ENCODE measurements around the gene BGN.

BGN gene

DNA sequence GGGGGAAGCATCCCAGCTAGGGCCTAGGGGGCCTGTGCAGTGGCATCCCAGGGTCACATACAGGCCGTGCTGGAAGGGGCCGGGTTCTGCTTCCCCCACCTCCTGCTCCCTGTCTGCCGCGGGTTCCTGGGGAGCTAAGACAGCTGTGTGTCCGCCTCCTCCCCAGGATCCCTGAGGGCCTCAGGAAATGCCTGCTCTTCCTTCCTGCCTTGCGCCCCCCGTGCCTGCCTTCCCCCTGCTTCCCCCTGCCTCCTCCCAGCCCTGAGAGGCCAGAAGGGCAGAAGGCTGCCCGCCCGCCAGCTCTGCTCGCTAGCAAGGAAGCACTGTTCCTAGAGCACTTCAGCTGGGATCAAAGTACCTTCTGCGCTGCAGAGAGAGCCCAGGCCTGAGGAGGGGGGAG, 2.9 kb upstream of the BGN start:
- ChIA-PET CTCF (interaction anchor here (0.7 to 5.3 kb wide), 4 partner anchors 15 to 174 kb away, joined by 3 to 30 read pairs (median 4); no protein-coding TSS in a partner anchor), POLR2A (interaction anchor here (0.6 kb wide), 1 partner anchor 21 kb away, joined by 3 read pairs; no protein-coding TSS in a partner anchor)
- Histone ChIP-seq H3K4me3 (ENCODE audit: low read depth, low read length) (no peak overlapping the region), H3K9me3 (ENCODE audit: control insufficient read depth, insufficient read depth, low read depth, low read length) (no peaks in the 10 kb centered on the region), H3K36me3 (ENCODE audit: control insufficient read depth in 2 of 2, insufficient read depth in 1 of 2, low read length in 2 of 2) (no peaks in the 10 kb centered on the region), H3K4me1 (ENCODE audit: control insufficient read depth, insufficient read depth, low read length) (no peaks in the 10 kb centered on the region), H3K27ac (ENCODE audit: extremely low read depth, low read depth, low read length) (no peak overlapping the region)
- TF ChIP-seq ZNF311 (tag by site-specific recombination; IDR thresholded peaks at IDR 0.05; ENCODE audit: borderline replicate concordance) (no peak), SP2 (tag by site-specific recombination; IDR thresholded peaks at IDR 0.05) (no peak), ZNF341 (tag by site-specific recombination; IDR thresholded peaks at IDR 0.05; ENCODE audit: low read depth) (0 out of 2 replicates have a peak, but pooled peaks have one; percentile 34), ZNF202 (tag by site-specific recombination; IDR thresholded peaks at IDR 0.05; ENCODE audit: borderline replicate concordance) (no peak), ZNF624 (tag by site-specific recombination; IDR thresholded peaks at IDR 0.05) (no peak), ZNF121 (tag by site-specific recombination; IDR thresholded peaks at IDR 0.05) (no peak), ZNF324 (tag by site-specific recombination; IDR thresholded peaks at IDR 0.05) (no peak), ZNF274 (IDR thresholded peaks at IDR 0.05; ENCODE audit: low read length) (no peak), ZNF274 (tag by site-specific recombination; IDR thresholded peaks at IDR 0.05; ENCODE audit: borderline replicate concordance) (no peak), BCL11A (tag by site-specific recombination; IDR thresholded peaks at IDR 0.05; ENCODE audit: low read depth) (no peak), ZIC2 (tag by site-specific recombination; IDR thresholded peaks at IDR 0.05) (peak; percentile 42), ZNF677 (tag by site-specific recombination; IDR thresholded peaks at IDR 0.05) (no peak), ZNF843 (tag by site-specific recombination; IDR thresholded peaks at IDR 0.05) (no peak), BCL11B (tag by site-specific recombination; IDR thresholded peaks at IDR 0.05; ENCODE audit: low read depth) (no peak), GLIS2 (tag by site-specific recombination; IDR thresholded peaks at IDR 0.05) (0 out of 2 replicates have a peak, but pooled peaks have one; percentile 14), ZNF132 (tag by site-specific recombination; IDR thresholded peaks at IDR 0.05; ENCODE audit: borderline replicate concordance) (no peak), SCRT1 (tag by site-specific recombination; IDR thresholded peaks at IDR 0.05; ENCODE audit: borderline replicate concordance) (no peak)
- TF ChIP-seq, protein P1, sequence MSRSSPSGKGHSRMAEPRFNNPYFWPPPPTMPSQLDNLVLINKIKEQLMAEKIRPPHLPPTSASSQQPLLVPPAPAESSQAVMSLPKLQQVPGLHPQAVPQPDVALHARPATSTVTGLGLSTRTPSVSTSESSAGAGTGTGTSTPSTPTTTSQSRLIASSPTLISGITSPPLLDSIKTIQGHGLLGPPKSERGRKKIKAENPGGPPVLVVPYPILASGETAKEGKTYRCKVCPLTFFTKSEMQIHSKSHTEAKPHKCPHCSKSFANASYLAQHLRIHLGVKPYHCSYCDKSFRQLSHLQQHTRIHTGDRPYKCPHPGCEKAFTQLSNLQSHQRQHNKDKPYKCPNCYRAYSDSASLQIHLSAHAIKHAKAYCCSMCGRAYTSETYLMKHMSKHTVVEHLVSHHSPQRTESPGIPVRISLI (tag by site-specific recombination; IDR thresholded peaks at IDR 0.05), result no peak
- TF ChIP-seq, protein P2, sequence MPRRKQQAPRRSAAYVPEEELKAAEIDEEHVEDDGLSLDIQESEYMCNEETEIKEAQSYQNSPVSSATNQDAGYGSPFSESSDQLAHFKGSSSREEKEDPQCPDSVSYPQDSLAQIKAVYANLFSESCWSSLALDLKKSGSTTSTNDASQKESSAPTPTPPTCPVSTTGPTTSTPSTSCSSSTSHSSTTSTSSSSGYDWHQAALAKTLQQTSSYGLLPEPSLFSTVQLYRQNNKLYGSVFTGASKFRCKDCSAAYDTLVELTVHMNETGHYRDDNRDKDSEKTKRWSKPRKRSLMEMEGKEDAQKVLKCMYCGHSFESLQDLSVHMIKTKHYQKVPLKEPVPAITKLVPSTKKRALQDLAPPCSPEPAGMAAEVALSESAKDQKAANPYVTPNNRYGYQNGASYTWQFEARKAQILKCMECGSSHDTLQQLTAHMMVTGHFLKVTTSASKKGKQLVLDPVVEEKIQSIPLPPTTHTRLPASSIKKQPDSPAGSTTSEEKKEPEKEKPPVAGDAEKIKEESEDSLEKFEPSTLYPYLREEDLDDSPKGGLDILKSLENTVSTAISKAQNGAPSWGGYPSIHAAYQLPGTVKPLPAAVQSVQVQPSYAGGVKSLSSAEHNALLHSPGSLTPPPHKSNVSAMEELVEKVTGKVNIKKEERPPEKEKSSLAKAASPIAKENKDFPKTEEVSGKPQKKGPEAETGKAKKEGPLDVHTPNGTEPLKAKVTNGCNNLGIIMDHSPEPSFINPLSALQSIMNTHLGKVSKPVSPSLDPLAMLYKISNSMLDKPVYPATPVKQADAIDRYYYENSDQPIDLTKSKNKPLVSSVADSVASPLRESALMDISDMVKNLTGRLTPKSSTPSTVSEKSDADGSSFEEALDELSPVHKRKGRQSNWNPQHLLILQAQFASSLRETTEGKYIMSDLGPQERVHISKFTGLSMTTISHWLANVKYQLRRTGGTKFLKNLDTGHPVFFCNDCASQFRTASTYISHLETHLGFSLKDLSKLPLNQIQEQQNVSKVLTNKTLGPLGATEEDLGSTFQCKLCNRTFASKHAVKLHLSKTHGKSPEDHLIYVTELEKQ (tag by site-specific recombination; IDR thresholded peaks at IDR 0.05; ENCODE audit: borderline replicate concordance), result no peak
- TF ChIP-seq, protein P3, sequence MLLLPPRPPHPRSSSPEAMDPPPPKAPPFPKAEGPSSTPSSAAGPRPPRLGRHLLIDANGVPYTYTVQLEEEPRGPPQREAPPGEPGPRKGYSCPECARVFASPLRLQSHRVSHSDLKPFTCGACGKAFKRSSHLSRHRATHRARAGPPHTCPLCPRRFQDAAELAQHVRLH (tag by site-specific recombination; IDR thresholded peaks at IDR 0.05), result no peak
- TF ChIP-seq, protein P4, sequence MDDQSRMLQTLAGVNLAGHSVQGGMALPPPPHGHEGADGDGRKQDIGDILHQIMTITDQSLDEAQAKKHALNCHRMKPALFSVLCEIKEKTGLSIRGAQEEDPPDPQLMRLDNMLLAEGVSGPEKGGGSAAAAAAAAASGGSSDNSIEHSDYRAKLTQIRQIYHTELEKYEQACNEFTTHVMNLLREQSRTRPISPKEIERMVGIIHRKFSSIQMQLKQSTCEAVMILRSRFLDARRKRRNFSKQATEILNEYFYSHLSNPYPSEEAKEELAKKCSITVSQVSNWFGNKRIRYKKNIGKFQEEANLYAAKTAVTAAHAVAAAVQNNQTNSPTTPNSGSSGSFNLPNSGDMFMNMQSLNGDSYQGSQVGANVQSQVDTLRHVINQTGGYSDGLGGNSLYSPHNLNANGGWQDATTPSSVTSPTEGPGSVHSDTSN (CRISPR knock-in tag; IDR thresholded peaks at IDR 0.05), result no peak
